Measurements from ENCODE around the gene JAZF1.

DNA sequence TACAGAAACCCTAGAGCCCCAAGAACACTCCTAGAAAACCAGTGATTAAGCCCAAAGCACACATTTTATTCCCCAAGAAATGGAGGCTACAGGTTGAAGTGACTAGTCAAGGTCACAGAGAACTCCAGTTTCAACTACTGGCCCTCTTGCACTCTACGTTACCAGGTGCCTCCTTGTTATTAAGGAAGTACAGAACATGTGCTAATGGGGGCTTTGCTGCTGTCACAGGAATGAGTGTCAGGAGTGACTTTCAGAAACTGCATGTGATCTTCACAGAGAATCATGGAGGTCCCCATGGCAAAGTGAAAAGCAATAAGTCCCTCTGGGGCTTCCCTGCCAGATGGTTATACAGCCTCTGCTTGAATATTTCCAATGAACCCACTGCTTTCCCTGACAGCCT is 19.3 kb downstream of the JAZF1 start:
- no peak for TF ChIP-seq SNAI2 (CRISPR knock-in tag; IDR thresholded peaks at IDR 0.05)
- TF ChIP-seq RARB (CRISPR knock-in tag; IDR thresholded peaks at IDR 0.05), result no peak
- TF ChIP-seq ARNTL (CRISPR knock-in tag; IDR thresholded peaks at IDR 0.05; ENCODE audit: borderline replicate concordance, low read depth), result no peak
- TF ChIP-seq, protein P1, sequence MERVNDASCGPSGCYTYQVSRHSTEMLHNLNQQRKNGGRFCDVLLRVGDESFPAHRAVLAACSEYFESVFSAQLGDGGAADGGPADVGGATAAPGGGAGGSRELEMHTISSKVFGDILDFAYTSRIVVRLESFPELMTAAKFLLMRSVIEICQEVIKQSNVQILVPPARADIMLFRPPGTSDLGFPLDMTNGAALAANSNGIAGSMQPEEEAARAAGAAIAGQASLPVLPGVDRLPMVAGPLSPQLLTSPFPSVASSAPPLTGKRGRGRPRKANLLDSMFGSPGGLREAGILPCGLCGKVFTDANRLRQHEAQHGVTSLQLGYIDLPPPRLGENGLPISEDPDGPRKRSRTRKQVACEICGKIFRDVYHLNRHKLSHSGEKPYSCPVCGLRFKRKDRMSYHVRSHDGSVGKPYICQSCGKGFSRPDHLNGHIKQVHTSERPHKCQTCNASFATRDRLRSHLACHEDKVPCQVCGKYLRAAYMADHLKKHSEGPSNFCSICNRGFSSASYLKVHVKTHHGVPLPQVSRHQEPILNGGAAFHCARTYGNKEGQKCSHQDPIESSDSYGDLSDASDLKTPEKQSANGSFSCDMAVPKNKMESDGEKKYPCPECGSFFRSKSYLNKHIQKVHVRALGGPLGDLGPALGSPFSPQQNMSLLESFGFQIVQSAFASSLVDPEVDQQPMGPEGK (CRISPR knock-in tag; IDR thresholded peaks at IDR 0.05; ENCODE audit: borderline replicate concordance), result no peak
- no peak for TF ChIP-seq ZC3H10 (CRISPR knock-in tag; IDR thresholded peaks at IDR 0.05)
- TF ChIP-seq TCF4 (CRISPR knock-in tag; IDR thresholded peaks at IDR 0.05; ENCODE audit: borderline replicate concordance), result no peak
- no peak for TF ChIP-seq CREB5 (CRISPR knock-in tag; IDR thresholded peaks at IDR 0.05; ENCODE audit: low read depth)
- no peak for TF ChIP-seq PPARA (CRISPR knock-in tag; IDR thresholded peaks at IDR 0.05; ENCODE audit: borderline replicate concordance)
- no peak for TF ChIP-seq CSDC2 (CRISPR knock-in tag; IDR thresholded peaks at IDR 0.05)
- TF ChIP-seq ZNF8 (CRISPR knock-in tag; IDR thresholded peaks at IDR 0.05), result no peak
- no peak for TF ChIP-seq GLIS3 (CRISPR knock-in tag; IDR thresholded peaks at IDR 0.05)
- no peak for TF ChIP-seq ZFP30 (CRISPR knock-in tag; IDR thresholded peaks at IDR 0.05)
